ENCODE data around the gene ZNF200.
"Not testable (repeated sequence)": the region's sequence is repeated elsewhere in the genome, so short reads cannot be mapped to it uniquely, and the experiment has no call there.

Gene ZNF200, protein sequence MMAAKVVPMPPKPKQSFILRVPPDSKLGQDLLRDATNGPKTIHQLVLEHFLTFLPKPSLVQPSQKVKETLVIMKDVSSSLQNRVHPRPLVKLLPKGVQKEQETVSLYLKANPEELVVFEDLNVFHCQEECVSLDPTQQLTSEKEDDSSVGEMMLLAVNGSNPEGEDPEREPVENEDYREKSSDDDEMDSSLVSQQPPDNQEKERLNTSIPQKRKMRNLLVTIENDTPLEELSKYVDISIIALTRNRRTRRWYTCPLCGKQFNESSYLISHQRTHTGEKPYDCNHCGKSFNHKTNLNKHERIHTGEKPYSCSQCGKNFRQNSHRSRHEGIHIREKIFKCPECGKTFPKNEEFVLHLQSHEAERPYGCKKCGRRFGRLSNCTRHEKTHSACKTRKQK

GRCh38 chr16:3234857-3235561 is at the start of gene ZNF200:
TSS of gene ZNF200 (minus strand) at chr16:3235158. CDS start at chr16:3233755, 1,403 bp downstream.
- DNase-seq (ENCODE audit: low spot score), result peak; percentile 92

GRCh38 chr16:3283543-3284447 is 48.8 kb upstream of the ZNF200 start:
- no peak for DNase-seq (ENCODE audit: low spot score)

GRCh38 chr16:3282730-3283542 is 48.0 kb upstream of the ZNF200 start, which contains the start of gene ZNF263:
TSS of gene ZNF263 (plus strand) at chr16:3283491. CDS start at chr16:3283819, 328 bp downstream.
- DNase-seq (ENCODE audit: low spot score), result peak; percentile 96

- DNase-seq (ENCODE audit: low spot score), result no peak
Observed at GRCh38 chr16:3282103-3282729, 47.3 kb upstream of the ZNF200 start.

GRCh38 chr16:3281222-3281820 is 46.4 kb upstream of the ZNF200 start:
- DNase-seq (ENCODE audit: low spot score), result no peak

GRCh38 chr16:3276679-3277078 is 41.7 kb upstream of the ZNF200 start:
- DNase-seq (ENCODE audit: low spot score), result no peak

GRCh38 chr16:3274947-3275346 is 40.0 kb upstream of the ZNF200 start:
- DNase-seq (ENCODE audit: low spot score), result no peak

DNA sequence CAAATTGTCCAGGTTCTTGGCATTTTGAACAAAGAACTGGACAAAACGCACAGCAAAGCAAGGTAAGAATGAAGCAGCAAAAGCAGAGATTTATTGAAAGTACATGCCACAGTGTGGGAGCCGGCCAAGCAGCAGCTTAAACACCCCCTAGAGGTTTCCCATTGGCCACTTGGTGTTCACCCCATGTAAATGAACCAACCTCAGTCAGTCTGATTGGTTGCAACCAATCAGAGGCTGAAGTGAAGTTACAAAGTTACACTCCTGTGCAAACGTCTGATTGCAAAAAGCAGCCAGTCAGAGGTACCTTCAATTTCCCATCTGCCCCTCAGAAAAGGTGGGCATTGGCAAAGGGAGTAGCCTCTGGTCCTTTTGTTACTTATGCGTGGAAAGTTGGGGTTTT is 39.5 kb upstream of the ZNF200 start:
- DNase-seq (ENCODE audit: low spot score), result no peak

DNA sequence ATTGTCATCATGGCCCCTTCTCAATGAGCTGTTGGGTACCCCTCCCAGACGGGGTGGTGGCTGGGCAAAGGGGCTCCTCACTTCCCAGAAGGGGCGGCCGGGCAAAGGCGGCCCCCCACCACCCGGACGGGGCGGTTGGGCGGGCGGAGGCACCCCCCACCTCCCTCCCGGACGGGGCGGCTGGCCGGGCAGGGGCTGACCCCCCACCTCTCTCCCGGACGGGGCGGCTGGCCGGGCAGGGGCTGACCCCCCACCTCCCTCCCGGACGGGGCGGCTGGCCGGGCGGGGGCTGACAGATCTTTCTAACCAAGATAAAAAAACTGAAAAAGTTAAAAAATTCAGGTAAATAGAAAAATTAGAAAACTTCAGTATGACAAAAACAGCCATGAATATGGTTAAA is 36.3 kb upstream of the ZNF200 start:
- DNase-seq (ENCODE audit: low spot score), result not testable (repeated sequence)

DNA sequence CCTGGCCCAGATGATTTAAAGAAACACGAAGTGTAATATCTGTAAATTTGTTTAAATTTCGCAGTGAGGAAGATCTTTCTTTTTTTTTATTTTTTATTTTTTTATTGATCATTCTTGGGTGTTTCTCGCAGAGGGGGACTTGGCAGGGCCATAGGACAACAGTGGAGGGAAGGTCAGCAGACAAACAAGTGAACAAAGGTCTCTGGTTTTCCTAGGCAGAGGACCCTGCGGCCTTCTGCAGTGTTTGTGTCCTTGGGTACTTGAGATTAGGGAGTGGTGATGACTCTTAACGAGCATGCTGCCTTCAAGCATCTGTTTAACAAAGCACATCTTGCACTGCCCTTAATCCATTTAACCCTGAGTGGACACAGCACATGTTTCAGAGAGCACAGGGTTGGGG is 35.8 kb upstream of the ZNF200 start:
- not testable (repeated sequence) for DNase-seq (ENCODE audit: low spot score)

- DNase-seq (ENCODE audit: low spot score), result no peak
Observed at GRCh38 chr16:3268294-3268693, 33.3 kb upstream of the ZNF200 start.

DNA sequence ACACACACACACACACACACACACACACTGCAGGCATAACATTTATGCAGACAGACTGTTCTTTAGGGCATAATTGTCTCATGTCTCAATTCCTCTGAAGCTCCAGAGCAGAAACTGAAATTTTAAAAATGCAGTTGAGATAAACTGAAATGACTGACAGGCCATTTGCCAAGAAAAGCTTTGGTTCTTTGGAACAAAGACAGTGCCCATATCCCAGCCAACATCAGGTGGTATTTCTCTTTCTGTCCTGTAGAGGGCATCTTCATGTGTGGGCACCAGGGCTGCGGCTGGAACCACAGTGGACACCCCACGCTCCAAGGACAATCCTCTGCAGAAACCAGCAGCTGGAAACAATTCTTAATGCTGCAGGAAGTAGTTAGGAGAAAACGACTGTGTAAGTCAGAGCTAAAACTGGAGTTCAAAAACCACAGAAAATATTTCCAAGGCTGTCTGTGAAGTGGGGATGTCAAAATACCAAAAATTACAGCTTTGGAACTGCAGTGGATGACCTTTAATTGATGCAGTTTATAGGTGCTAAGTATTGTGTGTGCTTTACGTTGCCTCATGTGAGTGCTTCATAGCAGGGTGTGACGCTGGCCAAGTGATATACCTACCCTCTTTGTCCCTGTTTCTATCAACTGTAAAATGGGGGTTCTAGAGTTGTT is 32.0 kb upstream of the ZNF200 start:
- DNase-seq (ENCODE audit: low spot score), result peak; percentile 19

DNA sequence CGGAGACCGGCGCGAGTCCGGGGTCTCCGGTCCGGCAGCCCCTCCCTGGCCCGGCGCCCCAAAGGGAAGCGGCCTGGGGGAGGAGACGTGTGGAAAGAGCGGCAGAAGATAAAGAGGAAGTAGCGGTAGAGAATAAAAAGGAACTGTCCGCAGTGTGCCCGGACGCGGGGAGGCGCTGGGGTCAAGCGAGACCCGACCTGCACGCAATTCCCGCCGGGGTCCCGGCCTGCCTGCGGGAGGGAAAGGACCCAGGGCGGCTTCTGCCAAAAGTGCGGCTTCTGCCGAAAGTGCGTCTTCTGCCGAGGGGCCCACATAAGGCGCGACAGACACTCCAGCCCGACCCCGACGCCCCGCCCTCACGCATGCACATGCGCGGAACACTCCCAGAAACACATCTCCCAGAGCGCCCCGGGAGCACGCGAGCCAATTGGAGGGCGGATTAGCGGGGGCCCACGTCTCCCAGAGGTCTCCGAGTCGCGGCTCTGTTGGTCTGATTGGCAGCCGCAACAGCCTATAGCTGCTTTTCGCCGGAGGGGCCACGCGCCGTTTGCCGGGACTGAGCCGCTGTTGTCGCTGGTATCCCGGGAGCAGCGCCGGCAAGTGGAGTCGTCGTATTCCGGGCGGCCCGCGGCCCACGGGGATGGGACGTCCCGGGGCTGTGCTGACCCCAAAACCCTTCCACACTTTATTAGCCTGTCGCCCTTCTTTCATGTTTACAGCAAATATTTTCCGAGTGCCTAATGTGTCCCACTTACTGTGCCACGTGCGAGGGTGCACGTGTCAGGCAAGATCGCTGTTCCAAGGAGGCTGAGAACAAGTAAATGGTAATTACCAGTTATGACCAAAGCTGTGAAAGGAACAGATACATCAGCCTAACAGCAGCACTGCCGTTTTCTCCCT is 29.4 kb upstream of the ZNF200 start:
- DNase-seq (ENCODE audit: low spot score), result peak; percentile 97

DNA sequence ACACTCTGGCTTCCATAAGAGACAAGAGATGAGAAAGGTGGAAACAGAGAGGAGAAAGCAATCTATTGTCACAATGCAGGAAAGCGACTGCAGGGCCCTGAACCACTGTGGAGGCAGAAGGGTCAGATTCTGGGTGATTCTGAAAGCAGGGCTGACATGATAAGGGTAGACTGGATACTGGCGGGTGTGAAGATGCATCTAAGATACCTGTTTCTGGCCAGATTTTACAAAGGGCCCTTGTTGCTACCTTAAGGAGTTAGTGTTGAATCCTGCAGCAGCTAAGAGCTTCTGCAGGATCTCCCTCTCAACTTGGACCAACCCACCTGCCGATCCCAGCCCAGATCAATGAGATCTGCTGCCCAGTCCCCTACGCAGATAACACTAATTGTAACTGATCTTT is 27.6 kb upstream of the ZNF200 start:
- no peak for DNase-seq (ENCODE audit: low spot score)

DNA sequence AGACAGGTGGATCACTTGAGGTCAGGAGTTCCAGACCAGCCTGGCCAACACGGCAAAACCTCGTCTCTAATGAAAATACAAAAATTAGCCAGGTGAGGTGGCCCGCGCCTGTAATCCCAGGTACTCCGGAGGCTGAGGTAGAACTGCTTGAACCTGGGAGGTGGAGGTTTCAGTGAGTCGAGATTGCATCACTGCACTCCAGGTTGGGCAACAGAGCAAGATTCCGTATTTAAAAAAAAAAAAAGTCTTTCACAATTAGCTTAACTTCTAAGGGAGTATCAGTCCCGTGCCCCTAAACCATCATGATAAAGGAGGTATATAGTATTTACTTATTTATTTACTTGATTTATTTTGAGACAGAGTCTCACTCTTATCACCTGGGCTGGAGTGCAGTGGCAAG is 24.9 kb upstream of the ZNF200 start:
- no peak for DNase-seq (ENCODE audit: low spot score)

DNA sequence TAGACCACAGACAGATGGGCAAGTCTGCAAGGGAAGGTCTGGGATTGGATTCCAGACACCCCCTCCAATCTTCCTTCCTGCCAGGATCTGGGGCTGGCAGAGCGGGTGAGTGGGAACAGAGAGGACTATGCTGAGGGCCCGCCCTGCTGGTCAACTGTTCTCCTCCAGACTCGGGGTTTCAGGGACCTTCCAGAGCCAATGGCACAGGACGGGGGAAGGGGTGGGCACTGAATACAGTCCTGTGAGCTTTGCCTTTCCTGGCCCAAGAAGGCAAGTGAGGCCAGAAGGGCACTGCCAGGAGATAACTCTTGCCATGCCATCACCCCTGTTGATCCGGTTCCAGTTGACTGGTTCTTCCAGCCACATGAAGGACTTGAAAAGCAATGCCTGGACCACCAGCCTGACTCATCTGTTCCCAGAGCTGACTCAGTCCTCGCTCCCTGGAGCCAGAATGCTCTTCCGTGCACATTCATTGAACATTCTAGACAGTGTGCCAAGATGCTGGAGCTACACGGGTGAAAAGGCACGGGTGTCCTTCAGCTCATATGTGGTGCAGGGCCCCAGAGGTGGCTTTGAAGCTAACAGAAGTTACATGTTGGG is 22.0 kb upstream of the ZNF200 start:
- no peak for DNase-seq (ENCODE audit: low spot score)

DNA sequence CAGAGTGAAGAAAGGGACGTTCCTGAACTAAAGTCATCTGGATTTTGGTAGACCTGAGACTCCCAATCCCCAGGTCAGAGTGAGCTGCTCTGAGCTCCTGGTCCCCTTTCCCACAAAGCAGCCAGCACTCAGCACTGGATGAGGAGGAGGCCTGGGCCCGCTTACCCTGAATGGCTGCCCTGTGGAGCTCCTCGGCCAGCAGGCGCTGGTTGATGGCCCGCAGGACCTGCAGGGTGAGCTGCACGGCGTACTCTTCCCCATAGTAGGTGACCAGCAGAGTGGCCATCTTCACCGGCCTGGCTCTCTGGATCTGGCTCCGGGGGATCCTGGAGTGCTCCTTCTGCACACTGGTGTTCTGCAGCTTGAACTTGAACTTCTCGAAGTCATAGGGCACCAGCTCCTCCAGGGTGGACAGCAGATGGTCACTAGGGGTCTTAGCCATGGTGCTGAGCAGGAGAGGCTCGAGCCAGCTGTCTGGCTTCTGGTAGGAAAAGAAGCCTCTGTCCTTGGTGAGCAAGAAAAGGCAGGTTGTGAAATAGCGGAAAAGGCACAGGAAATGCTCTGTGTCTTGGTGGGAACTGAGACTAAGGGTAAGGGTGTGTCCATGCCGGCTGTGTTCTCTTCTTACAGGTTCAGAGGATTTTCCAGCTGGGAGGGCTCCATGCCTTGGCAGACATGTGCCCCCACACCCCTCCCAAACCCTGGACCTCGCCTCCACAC is 21.3 kb upstream of the ZNF200 start, which contains the start of gene MEFV:
Gene MEFV (minus strand): TSS at position 488 of the 720 bp plus-strand sequence. CDS start 46 bp downstream, at position 442.
- no peak for DNase-seq (ENCODE audit: low spot score)

GRCh38 chr16:3254309-3254708 is 19.4 kb upstream of the ZNF200 start:
- no peak for DNase-seq (ENCODE audit: low spot score)
